ENCODE measurements around the gene SPATC1L. TPM values are rescaled to one million over a fixed set of nuclear protein-coding genes. Genes with fewer than 3 reads are reported as not detected.
"Not testable (repeated sequence)": the region's sequence is repeated elsewhere in the genome, so short reads cannot be mapped to it uniquely, and the experiment has no call there.

Gene SPATC1L
- total and polyA plus RNA-seq, 7 experiments from 2014 or later: 3.7 to 17.9 (median 11.4) TPM

DNA sequence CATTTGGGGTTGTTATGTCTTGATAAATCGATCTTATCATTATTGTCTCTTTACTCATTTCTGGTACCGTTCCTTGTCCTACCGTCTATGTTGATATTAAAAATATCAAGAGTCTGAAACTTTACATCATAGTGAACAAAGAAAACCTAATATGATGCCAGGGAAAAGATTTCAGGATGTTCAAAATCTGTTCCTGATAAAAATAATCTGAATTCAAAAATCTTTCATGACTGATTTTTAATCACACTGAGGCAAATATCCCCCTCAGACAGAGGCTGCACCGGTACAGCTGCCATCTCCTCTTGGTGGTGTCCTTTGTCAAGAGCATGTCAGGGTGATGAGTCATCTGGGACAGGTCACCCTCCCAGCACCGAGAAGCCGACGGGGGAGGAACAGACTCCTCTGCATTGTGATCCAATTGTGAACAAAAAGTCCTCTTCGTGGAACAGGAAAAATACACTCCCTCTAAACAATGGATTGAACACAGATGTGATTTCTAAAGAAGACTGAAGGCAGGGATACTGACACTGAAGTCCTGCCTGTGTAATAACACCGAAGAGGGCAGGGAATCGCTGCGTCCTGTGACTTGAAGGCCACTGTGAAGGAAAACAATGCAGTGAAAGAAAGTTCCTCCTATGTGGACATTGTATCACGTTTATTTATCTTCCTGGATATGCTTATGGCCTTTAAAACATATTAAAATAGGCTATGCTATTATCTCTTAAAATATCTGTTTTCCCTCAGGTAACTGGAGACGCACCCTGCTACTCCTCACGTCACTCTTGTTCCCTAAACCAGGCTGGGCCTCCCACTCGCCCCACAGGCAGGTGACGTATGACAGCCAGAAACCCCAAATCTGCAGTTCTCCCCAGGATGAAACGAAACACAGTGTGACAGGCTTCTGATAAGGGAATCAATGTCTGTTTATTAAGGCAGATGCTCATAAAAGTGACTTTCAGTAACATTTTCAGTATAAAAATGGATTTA, 4.3 kb upstream of the SPATC1L start:
- Mint-ChIP-seq H3K27ac (peak overlapping the region in 1 of 9 donors; percentile 32), H3K36me3 (peaks cover 0 to 8% (median 3%) of the 10 kb centered on the region in 5 donors), H3K27me3 (no peaks in the 10 kb centered on the region), H3K9me3 (peaks cover 0 to 3% (median 0%) of the 10 kb centered on the region in 11 donors), H3K4me1 (peaks cover 0 to 16% (median 10%) of the 10 kb centered on the region in 7 donors), H3K4me3 (peak overlapping the region in 1 of 10 donors; percentile 10)
- Histone ChIP-seq H3K9me3 (ENCODE audit: control insufficient read depth in 2 of 3, low read length in 3 of 3) (no peaks in the 10 kb centered on the region), H3K36me3 (ENCODE audit: control insufficient read depth in 2 of 3, insufficient read depth in 3 of 3, low read length in 3 of 3) (peaks cover 0 to 27% (median 0%) of the 10 kb centered on the region in 3 experiments), H3K4me1 (ENCODE audit: control insufficient read depth in 2 of 2, insufficient read depth in 2 of 2, low read length in 2 of 2) (peaks cover 0 to 5% of the 10 kb centered on the region in 2 donors), H3K4me3 (ENCODE audit: low read length) (no peak overlapping the region), H3K27ac (ENCODE audit: low read depth, low read length) (peak overlapping the region; percentile 26), H3K27me3 (ENCODE audit: control insufficient read depth in 2 of 2, insufficient read depth in 2 of 2, low read length in 2 of 2) (no peaks in the 10 kb centered on the region)
- ChIA-PET POLR2A (interaction anchor here (0.6 kb wide), 1 partner anchor 9 kb away, joined by 4 read pairs; no protein-coding TSS in a partner anchor), CTCF (no interaction called here)
- intact Hi-C loops (cut with micrococcal nuclease): no loop called here
- DNase-seq (no peak), ATAC-seq (no peak)

DNA sequence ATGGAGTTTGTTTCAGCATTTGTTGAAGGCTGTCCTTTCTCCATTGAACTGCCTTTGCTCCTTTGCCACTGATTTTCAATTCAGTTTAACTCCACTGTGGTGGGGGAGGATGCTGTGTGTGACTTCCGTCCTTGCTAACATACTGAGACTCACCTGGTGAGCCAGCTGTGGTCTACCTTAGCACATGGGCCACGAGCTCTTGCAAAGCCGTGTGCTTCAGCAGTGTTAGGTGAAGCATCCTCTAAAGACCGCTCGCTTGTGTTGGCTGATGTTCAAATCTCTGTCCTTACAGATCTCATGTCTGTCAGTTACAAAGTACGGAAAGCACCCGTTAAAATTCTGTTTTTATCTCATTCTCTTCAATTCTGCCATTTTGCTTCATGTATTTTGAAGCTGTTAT, 3.6 kb upstream of the SPATC1L start:
- peaks cover 0 to 5% of the 10 kb centered on the region in 2 donors for H3K4me1 ChIP-seq (ENCODE audit: control insufficient read depth in 2 of 2, insufficient read depth in 2 of 2, low read length in 2 of 2)
- no peak for ATAC-seq
- DNase-seq: no peak
- CTCF ChIA-PET: no interaction called here
- intact Hi-C loops (cut with micrococcal nuclease): no loop called here
- H3K27ac ChIP-seq (ENCODE audit: low read depth, low read length): no peak overlapping the region
- peaks cover 0 to 7% (median 0%) of the 10 kb centered on the region in 5 donors for H3K36me3 Mint-ChIP-seq
- H3K4me3 Mint-ChIP-seq: peak overlapping the region in 1 of 10 donors; percentile 10
- H3K36me3 ChIP-seq (ENCODE audit: control insufficient read depth in 2 of 3, insufficient read depth in 3 of 3, low read length in 3 of 3): peaks cover 0 to 22% (median 0%) of the 10 kb centered on the region in 3 experiments
- no peaks in the 10 kb centered on the region for H3K27me3 ChIP-seq (ENCODE audit: control insufficient read depth in 2 of 2, insufficient read depth in 2 of 2, low read length in 2 of 2)
- peaks cover 0 to 16% (median 10%) of the 10 kb centered on the region in 7 donors for H3K4me1 Mint-ChIP-seq
- peak overlapping the region in 1 of 9 donors; percentile 32 for H3K27ac Mint-ChIP-seq
- H3K9me3 ChIP-seq (ENCODE audit: control insufficient read depth in 2 of 3, low read length in 3 of 3): no peaks in the 10 kb centered on the region
- no peaks in the 10 kb centered on the region for H3K9me3 Mint-ChIP-seq
- H3K4me3 ChIP-seq (ENCODE audit: low read length): no peak overlapping the region
- no peaks in the 10 kb centered on the region for H3K27me3 Mint-ChIP-seq
- POLR2A ChIA-PET: interaction anchor here (0.6 kb wide), 1 partner anchor 10 kb away, joined by 4 read pairs; no protein-coding TSS in a partner anchor

DNA sequence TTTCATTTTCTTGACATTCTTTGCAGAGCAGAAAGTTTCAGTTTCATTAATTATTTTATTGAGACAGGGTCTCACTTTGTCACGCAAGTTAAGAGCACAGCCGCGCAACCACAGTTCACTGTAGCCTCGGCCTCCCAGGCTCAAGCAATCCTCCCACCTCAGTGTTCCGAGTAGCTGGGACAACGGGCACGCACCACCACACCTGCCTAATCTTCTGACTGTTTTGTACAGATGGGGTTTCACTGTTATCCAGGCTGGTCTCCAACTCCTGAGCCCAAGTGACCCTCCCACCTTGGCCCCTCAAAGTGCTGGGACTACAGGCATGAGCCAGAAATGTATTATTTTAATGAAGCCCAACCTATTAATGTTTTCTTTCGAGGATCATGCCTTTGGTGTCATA, 3.0 kb upstream of the SPATC1L start:
- Mint-ChIP-seq H3K9me3 (no peaks in the 10 kb centered on the region), H3K4me1 (peaks cover 0 to 16% (median 10%) of the 10 kb centered on the region in 7 donors), H3K27me3 (no peaks in the 10 kb centered on the region), H3K4me3 (peak overlapping the region in 1 of 10 donors; percentile 32), H3K36me3 (peaks cover 0 to 7% (median 0%) of the 10 kb centered on the region in 5 donors), H3K27ac (peak overlapping the region in 1 of 9 donors; percentile 9)
- Histone ChIP-seq H3K4me3 (ENCODE audit: low read length) (no peak overlapping the region), H3K36me3 (ENCODE audit: control insufficient read depth in 2 of 3, insufficient read depth in 3 of 3, low read length in 3 of 3) (peaks cover 0 to 19% (median 0%) of the 10 kb centered on the region in 3 experiments), H3K4me1 (ENCODE audit: control insufficient read depth in 2 of 2, insufficient read depth in 2 of 2, low read length in 2 of 2) (peaks cover 0 to 5% of the 10 kb centered on the region in 2 donors), H3K9me3 (ENCODE audit: control insufficient read depth in 2 of 3, low read length in 3 of 3) (no peaks in the 10 kb centered on the region), H3K27ac (ENCODE audit: low read depth, low read length) (no peak overlapping the region), H3K27me3 (ENCODE audit: control insufficient read depth in 2 of 2, insufficient read depth in 2 of 2, low read length in 2 of 2) (no peaks in the 10 kb centered on the region)
- ATAC-seq (no peak), DNase-seq (no peak)
- intact Hi-C loops (cut with micrococcal nuclease): no loop called here
- CTCF ChIA-PET: no interaction called here
- POLR2A ChIA-PET: no interaction called here

GRCh38 chr21:46185716-46186115, 1.5 kb upstream of the SPATC1L start:
- Mint-ChIP-seq H3K9me3 (no peaks in the 10 kb centered on the region), H3K27ac (peak overlapping the region in 4 of 9 donors; percentile 43 to 88 (median 67)), H3K4me1 (peaks cover 0 to 16% (median 10%) of the 10 kb centered on the region in 7 donors), H3K4me3 (peak overlapping the region in 9 of 10 donors; percentile 59 to 89 (median 84)), H3K36me3 (peaks cover 0 to 7% (median 0%) of the 10 kb centered on the region in 5 donors), H3K27me3 (no peaks in the 10 kb centered on the region)
- Histone ChIP-seq H3K4me3 (ENCODE audit: low read length) (no peak overlapping the region), H3K27me3 (ENCODE audit: control insufficient read depth in 2 of 2, insufficient read depth in 2 of 2, low read length in 2 of 2) (no peaks in the 10 kb centered on the region), H3K9me3 (ENCODE audit: control insufficient read depth in 2 of 3, low read length in 3 of 3) (no peaks in the 10 kb centered on the region), H3K4me1 (ENCODE audit: control insufficient read depth in 2 of 2, insufficient read depth in 2 of 2, low read length in 2 of 2) (peaks cover 0 to 5% of the 10 kb centered on the region in 2 donors), H3K36me3 (ENCODE audit: control insufficient read depth in 2 of 3, insufficient read depth in 3 of 3, low read length in 3 of 3) (peaks cover 0 to 8% (median 0%) of the 10 kb centered on the region in 3 experiments), H3K27ac (ENCODE audit: low read depth, low read length) (peak overlapping the region; percentile 68)
- DNase-seq (no peak), ATAC-seq (no peak)
- CTCF ChIA-PET: no interaction called here
- intact Hi-C loops (cut with micrococcal nuclease): loop anchor here (2.0 kb wide), 2 partner anchors 15 to 43 kb away; partner anchors contain the start of gene LSS (in 1 of the 2)
- POLR2A ChIA-PET: no interaction called here

GRCh38 chr21:46184625-46185555, 631 bp upstream of the SPATC1L start:
- Histone ChIP-seq H3K36me3 (ENCODE audit: control insufficient read depth in 2 of 3, insufficient read depth in 3 of 3, low read length in 3 of 3) (peaks cover 0 to 6% (median 0%) of the 10 kb centered on the region in 3 experiments), H3K4me1 (ENCODE audit: control insufficient read depth in 2 of 2, insufficient read depth in 2 of 2, low read length in 2 of 2) (peaks cover 0 to 5% of the 10 kb centered on the region in 2 donors), H3K27ac (ENCODE audit: low read depth, low read length) (peak overlapping the region; percentile 68), H3K9me3 (ENCODE audit: control insufficient read depth in 2 of 3, low read length in 3 of 3) (no peaks in the 10 kb centered on the region), H3K4me3 (ENCODE audit: low read length) (peak overlapping the region; percentile 67), H3K27me3 (ENCODE audit: control insufficient read depth in 2 of 2, insufficient read depth in 2 of 2, low read length in 2 of 2) (no peaks in the 10 kb centered on the region)
- DNase-seq: peak; percentile 48 to 79 (median 74)
- H3K9me3 Mint-ChIP-seq: peaks cover 0 to 1% (median 0%) of the 10 kb centered on the region in 11 donors
- peaks cover 0 to 7% (median 0%) of the 10 kb centered on the region in 5 donors for H3K36me3 Mint-ChIP-seq
- ChIA-PET CTCF (no interaction called here), POLR2A (no interaction called here)
- peak overlapping the region; percentile 75 to 91 (median 86) for H3K27ac Mint-ChIP-seq
- intact Hi-C loops (cut with micrococcal nuclease): loop anchor here (1.0 to 2.0 kb wide), 5 partner anchors 14 to 139 kb away; partner anchors contain the start of genes LSS (in 2 of the 2) and PCNT (in 1 of the 2)
- peak overlapping the region; percentile 80 to 92 (median 86) for H3K4me3 Mint-ChIP-seq
- peaks cover 0 to 16% (median 10%) of the 10 kb centered on the region in 7 donors for H3K4me1 Mint-ChIP-seq
- peak; percentile 79 for ATAC-seq
- no peaks in the 10 kb centered on the region for H3K27me3 Mint-ChIP-seq

DNA sequence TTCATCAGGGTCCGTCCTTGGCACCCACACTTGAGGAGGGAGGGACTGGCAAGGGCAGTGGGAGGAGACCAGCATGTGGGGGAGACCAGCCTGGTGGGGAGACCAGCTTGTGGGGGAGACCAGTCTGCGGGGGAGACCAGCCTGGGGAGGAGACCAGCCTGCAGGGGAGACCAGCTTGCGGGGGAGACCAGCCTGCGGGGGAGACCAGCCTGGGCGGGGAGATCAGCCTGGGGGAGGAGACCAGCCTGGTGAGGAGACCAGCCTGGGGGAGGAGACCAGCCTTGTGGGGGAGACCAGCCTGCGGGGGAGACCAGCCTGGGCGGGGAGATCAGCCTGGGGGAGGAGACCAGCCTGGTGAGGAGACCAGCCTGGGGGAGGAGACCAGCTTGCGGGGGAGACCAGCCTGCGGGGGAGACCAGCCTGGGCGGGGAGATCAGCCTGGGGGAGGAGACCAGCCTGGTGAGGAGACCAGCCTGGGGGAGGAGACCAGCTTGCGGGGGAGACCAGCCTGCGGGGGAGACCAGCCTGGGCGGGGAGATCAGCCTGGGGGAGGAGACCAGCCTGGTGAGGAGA, 836 bp downstream of the SPATC1L start:
- H3K9me3 ChIP-seq (ENCODE audit: control insufficient read depth in 2 of 3, low read length in 3 of 3); POLR2A ChIA-PET; H3K27me3 Mint-ChIP-seq; H3K9me3 Mint-ChIP-seq; DNase-seq; H3K36me3 Mint-ChIP-seq; H3K4me3 ChIP-seq (ENCODE audit: low read length); H3K36me3 ChIP-seq (ENCODE audit: control insufficient read depth in 2 of 3, insufficient read depth in 3 of 3, low read length in 3 of 3); H3K4me1 ChIP-seq (ENCODE audit: control insufficient read depth in 2 of 2, insufficient read depth in 2 of 2, low read length in 2 of 2); CTCF ChIA-PET; H3K27me3 ChIP-seq (ENCODE audit: control insufficient read depth in 2 of 2, insufficient read depth in 2 of 2, low read length in 2 of 2); ATAC-seq; H3K27ac ChIP-seq (ENCODE audit: low read depth, low read length); intact Hi-C loops (cut with micrococcal nuclease): not testable (repeated sequence)
- peak overlapping the region in 6 of 10 donors; percentile 40 to 65 (median 53) for H3K4me3 Mint-ChIP-seq
- H3K27ac Mint-ChIP-seq: peak overlapping the region in 1 of 9 donors; percentile 36
- peaks cover 0 to 16% (median 10%) of the 10 kb centered on the region in 7 donors for H3K4me1 Mint-ChIP-seq
